ENCODE measurements around the gene PPP1R27.

- TF ChIP-seq ESRRA (IDR thresholded peaks at IDR 0.05; ENCODE audit: borderline replicate concordance, low read length) (no peak), CTCF (IDR thresholded peaks at IDR 0.05) (no peak), MYC (IDR thresholded peaks at IDR 0.05; ENCODE audit: borderline replicate concordance, low read length) (no peak), FOSL2 (IDR thresholded peaks at IDR 0.05) (no peak), FOSL2 (CRISPR knock-in tag; IDR thresholded peaks at IDR 0.05) (no peak), POLR2A (IDR thresholded peaks at IDR 0.05; ENCODE audit: low read length) (no peak), MAX (IDR thresholded peaks at IDR 0.05) (no peak), PHF8 (IDR thresholded peaks at IDR 0.05; ENCODE audit: borderline replicate concordance, low read depth) (no peak), ELK1 (IDR thresholded peaks at IDR 0.05; ENCODE audit: low read depth, low read length) (no peak), NR3C1 (IDR thresholded peaks at IDR 0.05) (no peak), USF2 (IDR thresholded peaks at IDR 0.05) (no peak), EP300 (IDR thresholded peaks at IDR 0.05) (no peak)
Observed at GRCh38 chr17:81805707-81806460, 29.0 kb downstream of the PPP1R27 start.

Data from A549 (cell line).